Right cardiac atrium (tissue), 5 donors: Measurements from ENCODE around the gene PKIB. TPM values are rescaled to one million over a fixed set of nuclear protein-coding genes. Genes with fewer than 3 reads are reported as not detected.

Source experiments
- ATAC-seq, 2 donors: fragments of 200-7000 bp; cut with Tn5 transposase; one replicate each; pipeline versions ENCODE4 v1.8.0 to v1.9.1; 2020; ENCODE audit warnings: moderate library complexity in 2 of 2, mild to moderate bottlenecking in 1 of 2
- DNase-seq, 3 donors: peaks; one replicate each; pipeline ENCODE4 v3.0.0-alpha.2; 2020
- H3K27ac ChIP-seq: one replicate; pipeline ENCODE4 v1.5.1; 2013; ENCODE audit warnings: mild to moderate bottlenecking, low read length, control low read depth, moderate library complexity
- H3K27me3 ChIP-seq: one replicate; pipeline ENCODE4 v1.6.1; 2013; ENCODE audit not compliant: control insufficient read depth, insufficient read depth
- H3K4me1 ChIP-seq: one replicate; pipeline ENCODE4 v1.6.1; 2013; ENCODE audit warnings: low read length; ENCODE audit not compliant: control insufficient read depth, insufficient read depth
- H3K4me3 ChIP-seq: one replicate; pipeline ENCODE4 v1.5.1; 2013; ENCODE audit warnings: low read length, control low read depth
- H3K9me3 ChIP-seq: one replicate; pipeline ENCODE4 v1.6.1; 2013; ENCODE audit warnings: low read length; ENCODE audit not compliant: control insufficient read depth
- WGBS: extraction: QIAGEN DNeasy Blood & Tissue Kit; methylation state at CpG from one replicate; pipeline ENCODE4 v1.1.7; 2013; 5-methylcytosine and 5-hydroxymethylcytosine counted together
- intact Hi-C, 4 donors: fragments of 100-400 bp; cut with DNase I; formaldehyde crosslinking; loops; one replicate each; pipeline versions ENCODE4 v1.11.0 to v1.14.0; 2022 to 2023
- polyA plus RNA-seq: library from polyadenylated mRNA; stranded (reverse); fragments of 200-250 nt; gene quantifications from one replicate; pipeline ENCODE4 v1.2.3, GENCODE V29; 2013
- total RNA-seq, 4 donors: library from RNA; stranded (reverse); fragmentation: NEBNext Ultra II Directional; extraction: Animal tissue kit (Norgen Biotek cat#: 25700); gene quantifications; one replicate each; pipeline ENCODE4 v1.2.1, GENCODE V29; 2021
- donor health status: healthy with polysubstance abuse.
- donor health status: DM: no; HTN: yes; CAD: no.
- donor health status: DM: no; HTN: no; CAD: no.
- donor health status: DM: no; HTN: yes; CAD: no; lungs with severe emphysema.
- donor health status: DM: yes; HTN: yes; CAD: no.

PKIB gene
- total and polyA plus RNA-seq, 5 donors: 0.25 to 0.57 (median 0.51) TPM

- WGBS: 88% methylated on average over 3 of the region's 3 CpGs
- intact Hi-C loops: no loop called here
- DNase-seq (no peak), ATAC-seq (no peak)
- Histone ChIP-seq H3K9me3 (no peaks in the 10 kb centered on the region), H3K27ac (no peak overlapping the region), H3K4me3 (no peak overlapping the region), H3K27me3 (no peaks in the 10 kb centered on the region), H3K4me1 (no peaks in the 10 kb centered on the region)
Measured at GRCh38 chr6:122710908-122711635, 100.9 kb downstream of the PKIB start.

DNA sequence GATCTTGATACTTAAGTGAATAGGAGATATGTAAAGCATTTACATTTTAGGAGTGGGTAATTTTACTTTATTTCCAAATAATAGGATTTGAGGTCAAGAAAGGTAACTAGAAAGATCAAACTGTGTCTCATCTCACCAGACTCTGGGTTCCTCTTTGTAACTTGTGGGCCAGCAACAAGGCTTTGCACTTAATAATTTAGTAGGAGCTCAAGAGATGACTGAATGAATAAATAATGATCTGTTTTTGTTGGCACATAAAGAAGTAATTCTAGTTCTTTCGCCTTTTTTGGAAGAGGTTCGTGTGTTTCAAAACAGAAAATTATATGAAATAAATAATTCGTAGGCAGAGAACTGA, 101.9 kb downstream of the PKIB start:
- WGBS: 34% methylated on average over 3 of the region's 3 CpGs
- Histone ChIP-seq H3K4me1 (no peaks in the 10 kb centered on the region), H3K4me3 (no peak overlapping the region), H3K27me3 (no peaks in the 10 kb centered on the region), H3K27ac (no peak overlapping the region), H3K9me3 (no peaks in the 10 kb centered on the region)
- DNase-seq (no peak), ATAC-seq (no peak)
- intact Hi-C loops: no loop called here

GRCh38 chr6:122712448-122713137, 102.4 kb downstream of the PKIB start:
- Histone ChIP-seq H3K4me1 (no peaks in the 10 kb centered on the region), H3K4me3 (no peak overlapping the region), H3K27ac (no peak overlapping the region), H3K27me3 (no peaks in the 10 kb centered on the region), H3K9me3 (no peaks in the 10 kb centered on the region)
- ATAC-seq (no peak), DNase-seq (no peak)
- 56% methylated on average over 3 of the region's 3 CpGs for WGBS
- intact Hi-C loops: no loop called here

GRCh38 chr6:122713138-122713537, 102.9 kb downstream of the PKIB start:
- intact Hi-C loops: no loop called here
- DNase-seq: no peak
- Histone ChIP-seq H3K9me3 (no peaks in the 10 kb centered on the region), H3K27ac (no peak overlapping the region), H3K4me1 (no peaks in the 10 kb centered on the region), H3K4me3 (no peak overlapping the region), H3K27me3 (no peaks in the 10 kb centered on the region)
- no peak for ATAC-seq
- 77% methylated on average over 3 of the region's 3 CpGs for WGBS

DNA sequence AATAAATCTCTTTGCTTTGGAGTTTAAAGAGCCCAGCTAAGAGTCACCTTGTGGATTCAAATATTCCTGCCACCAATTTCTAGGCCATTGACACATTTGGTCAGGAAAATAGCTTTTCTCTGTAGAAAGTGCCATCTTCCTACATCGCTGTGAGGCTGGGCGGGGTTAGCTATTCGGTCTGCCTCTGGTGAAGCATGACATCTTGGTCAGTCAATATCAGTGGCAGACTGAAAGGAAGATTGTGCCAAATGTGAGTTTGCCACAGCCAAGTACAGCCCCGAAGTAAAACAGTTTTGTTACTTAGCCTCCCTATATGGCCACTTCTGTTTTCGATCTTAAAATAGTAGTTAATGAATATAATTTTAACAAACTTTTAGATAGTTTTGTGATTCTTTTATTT, 103.9 kb downstream of the PKIB start:
- ATAC-seq (no peak), DNase-seq (no peak)
- H3K27me3 ChIP-seq: no peaks in the 10 kb centered on the region
- no peaks in the 10 kb centered on the region for H3K4me1 ChIP-seq
- 84% methylated on average over 5 of the region's 5 CpGs for WGBS
- no peaks in the 10 kb centered on the region for H3K9me3 ChIP-seq
- intact Hi-C loops: no loop called here
- H3K4me3 ChIP-seq: no peak overlapping the region
- no peak overlapping the region for H3K27ac ChIP-seq

DNA sequence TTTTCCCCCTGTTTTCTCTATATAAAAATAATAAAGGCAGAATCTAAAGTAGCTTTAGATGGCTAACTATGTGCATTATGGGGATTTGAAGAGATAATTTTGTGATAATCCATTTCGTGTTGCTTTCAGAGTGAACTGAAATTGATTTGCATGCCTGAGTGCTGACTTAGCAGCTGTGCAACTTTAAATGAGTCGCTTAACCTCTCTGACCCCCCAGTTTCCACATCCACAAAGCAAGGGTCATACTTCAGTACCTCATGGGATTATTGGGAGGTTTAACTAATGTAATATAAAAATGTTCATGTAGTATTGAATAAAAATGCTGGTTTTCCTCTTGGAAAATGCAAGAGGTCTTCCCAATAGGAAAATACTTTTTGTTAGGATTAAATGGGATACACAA, 105.5 kb downstream of the PKIB start:
- H3K4me3 ChIP-seq: no peak overlapping the region
- 66% methylated on average over 2 of the region's 2 CpGs for WGBS
- H3K27me3 ChIP-seq: no peaks in the 10 kb centered on the region
- DNase-seq (no peak), ATAC-seq (no peak)
- intact Hi-C loops: no loop called here
- no peaks in the 10 kb centered on the region for H3K4me1 ChIP-seq
- no peaks in the 10 kb centered on the region for H3K9me3 ChIP-seq
- H3K27ac ChIP-seq: no peak overlapping the region

- H3K27ac ChIP-seq: no peak overlapping the region
- H3K4me3 ChIP-seq: no peak overlapping the region
- DNase-seq: no peak
- intact Hi-C loops: no loop called here
- no peaks in the 10 kb centered on the region for H3K4me1 ChIP-seq
- no peaks in the 10 kb centered on the region for H3K27me3 ChIP-seq
- WGBS: 13% methylated on average over 2 of the region's 2 CpGs
- H3K9me3 ChIP-seq: no peaks in the 10 kb centered on the region
- ATAC-seq: peak; percentile 21 to 36
Measured at GRCh38 chr6:122717350-122717749, 107.1 kb downstream of the PKIB start.

DNA sequence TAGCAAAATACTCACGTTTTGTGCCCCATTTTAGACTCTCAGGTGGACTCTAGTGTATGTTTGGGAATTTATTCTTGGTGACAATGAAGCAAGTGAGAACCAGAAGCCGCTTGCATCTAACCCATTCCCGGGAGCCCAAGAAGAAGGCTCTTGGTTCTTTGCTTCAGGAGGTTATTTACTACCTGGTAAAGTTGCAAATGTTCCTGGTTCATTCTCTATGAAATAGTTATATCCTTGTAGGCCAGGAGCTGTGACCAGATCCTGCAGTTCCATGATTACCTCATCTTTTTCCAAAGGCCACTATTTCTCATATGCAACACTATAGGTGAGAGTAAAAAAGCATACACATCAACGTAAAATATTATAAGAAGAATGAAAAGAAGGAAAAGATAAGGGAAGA, 108.4 kb downstream of the PKIB start:
- 71% methylated on average over 4 of the region's 4 CpGs for WGBS
- H3K4me1 ChIP-seq: no peaks in the 10 kb centered on the region
- no peak for DNase-seq
- H3K4me3 ChIP-seq: no peak overlapping the region
- intact Hi-C loops: no loop called here
- no peaks in the 10 kb centered on the region for H3K9me3 ChIP-seq
- H3K27ac ChIP-seq: no peak overlapping the region
- no peaks in the 10 kb centered on the region for H3K27me3 ChIP-seq
- ATAC-seq: no peak

DNA sequence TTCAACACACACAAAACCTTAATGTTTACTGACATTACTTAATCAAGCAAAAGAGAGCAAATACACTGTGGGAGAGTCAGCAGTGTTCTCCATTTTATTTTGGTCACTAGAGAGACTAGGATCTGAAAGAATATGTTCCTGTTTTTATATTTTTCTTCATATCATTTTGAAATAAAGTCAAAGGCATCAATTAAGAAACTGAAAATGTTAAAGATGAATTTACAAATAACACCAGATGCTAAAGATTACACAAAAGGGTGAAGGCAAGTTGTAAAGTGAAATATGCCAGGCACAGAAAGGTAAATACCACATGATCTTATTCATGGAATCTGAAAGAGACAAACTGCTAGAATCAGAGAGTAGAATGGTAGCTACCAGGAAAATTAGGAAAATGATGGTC, 109.0 kb downstream of the PKIB start:
- Histone ChIP-seq H3K27ac (no peak overlapping the region), H3K4me3 (no peak overlapping the region), H3K27me3 (no peaks in the 10 kb centered on the region), H3K9me3 (no peaks in the 10 kb centered on the region), H3K4me1 (no peaks in the 10 kb centered on the region)
- intact Hi-C loops: no loop called here
- DNase-seq: no peak
- no peak for ATAC-seq

DNA sequence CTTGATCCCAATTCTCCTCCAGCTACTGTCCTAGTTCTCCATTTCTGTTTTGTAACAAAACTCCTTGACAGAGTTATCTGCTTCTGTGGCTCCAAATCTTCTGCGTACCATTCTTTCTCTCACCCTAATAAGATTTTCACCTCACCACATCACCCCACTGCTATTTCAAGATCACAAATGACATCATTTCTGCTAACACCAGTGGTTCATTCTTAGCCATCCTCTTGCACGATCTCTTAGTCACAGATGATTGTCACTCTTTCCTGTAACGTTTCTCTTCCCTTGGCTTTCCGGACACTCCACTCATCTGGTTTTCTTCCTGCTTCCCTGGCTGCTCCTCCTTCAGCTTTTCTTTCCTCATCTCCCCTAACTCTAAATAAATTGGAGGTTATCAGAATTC, 112.5 kb downstream of the PKIB start:
- intact Hi-C loops: no loop called here
- ATAC-seq (no peak), DNase-seq (no peak)
- Histone ChIP-seq H3K27me3 (no peaks in the 10 kb centered on the region), H3K27ac (no peak overlapping the region), H3K9me3 (no peaks in the 10 kb centered on the region), H3K4me3 (no peak overlapping the region), H3K4me1 (no peaks in the 10 kb centered on the region)
- 30% methylated on average over 4 of the region's 4 CpGs for WGBS

DNA sequence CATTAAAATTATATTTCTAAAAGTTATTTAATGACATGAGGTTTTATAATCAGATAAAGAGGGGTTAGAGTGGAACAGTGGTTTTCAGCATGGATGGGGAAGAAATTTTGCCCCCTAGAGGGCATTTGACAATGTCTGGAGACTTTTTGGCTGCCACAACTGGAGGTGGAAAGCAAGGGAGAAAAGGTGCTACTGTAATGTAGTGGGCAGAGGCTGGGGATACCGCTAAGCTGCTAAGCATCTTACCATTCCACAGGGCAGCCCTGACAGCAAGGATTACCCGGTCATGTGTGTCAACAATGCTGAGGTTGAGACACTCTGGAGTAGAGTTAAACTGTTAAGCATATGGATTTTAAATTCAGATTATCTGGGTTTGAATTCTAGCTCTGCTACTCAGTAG, 116.4 kb downstream of the PKIB start:
- intact Hi-C loops: no loop called here
- DNase-seq (no peak), ATAC-seq (no peak)
- H3K27ac ChIP-seq: no peak overlapping the region
- no peaks in the 10 kb centered on the region for H3K27me3 ChIP-seq
- H3K4me1 ChIP-seq: no peaks in the 10 kb centered on the region
- no peaks in the 10 kb centered on the region for H3K9me3 ChIP-seq
- H3K4me3 ChIP-seq: no peak overlapping the region
- WGBS: 24% methylated on average over 2 of the region's 2 CpGs

- DNase-seq (no peak), ATAC-seq (no peak)
- no peaks in the 10 kb centered on the region for H3K4me1 ChIP-seq
- intact Hi-C loops: no loop called here
- no peaks in the 10 kb centered on the region for H3K27me3 ChIP-seq
- H3K4me3 ChIP-seq: no peak overlapping the region
- no peak overlapping the region for H3K27ac ChIP-seq
- WGBS: 69% methylated on average over 1 of the region's 1 CpG
- no peaks in the 10 kb centered on the region for H3K9me3 ChIP-seq
Measured at GRCh38 chr6:122727244-122727643, 117.0 kb downstream of the PKIB start.
